HepG2 (cell line): ENCODE results near the gene ATP2B3. TPM values are rescaled to one million over a fixed set of nuclear protein-coding genes. Genes with fewer than 3 reads are reported as not detected.

Source experiments
- ATAC-seq: fragments of 200-7000 bp; cut with Tn5 transposase; 3 replicates; pipeline ENCODE4 v1.9.1; 2020; ENCODE audit warnings: mild to moderate bottlenecking, moderate library complexity
- BruUV-seq: library from RNA; stranded (reverse); fragments of 400-500 nt; replicated peaks from 2 replicates; lab custom pipeline; 2021; lab: Mats Ljungman, UMichigan
- CTCF ChIA-PET: fragments of 300-600 bp; formaldehyde crosslinking; extraction: SDS; loops from one replicate; lab custom pipeline; 2021; ENCODE audit warnings: low total read pairs, inconsistent platforms, low intra/inter-chr PET ratio; lab: Yijun Ruan, JAX
- POLR2A ChIA-PET: fragments of 350-600 bp; sonication (Branson Sonifier 250); formaldehyde crosslinking; loops from one replicate; lab custom pipeline; 2020; ENCODE audit warnings: antibody characterized with exemption, inconsistent platforms; lab: Yijun Ruan, JAX
- DNase-seq: peaks from one replicate; pipeline ENCODE4 v3.0.0-alpha.2; 2015; ENCODE audit warnings: low spot score
- FAIRE-seq: peaks from 3 replicates; lab custom pipeline; 2011; peaks lifted over from hg19 to GRCh38; lab: Jason Lieb, UNC
- H2AFZ ChIP-seq: one replicate; pipeline ENCODE4 v1.6.1; 2011; ENCODE audit warnings: low read length, inconsistent platforms
- H3K27ac ChIP-seq: fragments of 300-600 bp; 3 replicates; pipeline ENCODE4 v1.8.0; 2011; ENCODE audit warnings: mixed run types, mild to moderate bottlenecking, mixed read lengths, low read length, inconsistent platforms; ENCODE audit not compliant: insufficient read depth; ENCODE audit errors: extremely low read length
- H3K27me3 ChIP-seq, 2 experiments: fragments of 200-600 bp in 1 of 2; 2 replicates in 1 of 2; 3 replicates in 1 of 2; pipeline versions ENCODE4 v1.6.0 to v1.8.0; 2011; ENCODE audit warnings: low read length in 2 of 2, mild to moderate bottlenecking in 2 of 2, moderate library complexity in 2 of 2, inconsistent platforms in 1 of 2; ENCODE audit not compliant: insufficient read depth in 2 of 2, control insufficient read depth in 1 of 2
- H3K36me3 ChIP-seq, 2 experiments: fragments of 200-600 bp in 1 of 2; replicated peaks in 1 of 2; 2 replicates in 1 of 2; 3 replicates in 1 of 2; pipeline versions ENCODE4 v1.5.1 to v1.8.0; 2011; ENCODE audit warnings: low read length in 2 of 2, inconsistent platforms in 1 of 2; ENCODE audit not compliant: insufficient read depth in 2 of 2, control insufficient read depth in 1 of 2
- H3K4me1 ChIP-seq: 2 replicates; pipeline ENCODE4 v1.5.1; 2012; ENCODE audit warnings: low read length, inconsistent platforms; ENCODE audit not compliant: insufficient read depth
- H3K4me2 ChIP-seq: 2 replicates; pipeline ENCODE4 v1.6.0; 2011; ENCODE audit warnings: low read depth, low read length, inconsistent platforms
- H3K4me3 ChIP-seq, 3 experiments: fragments of 200-600 bp in 1 of 3; sonication (generic), shearing (Covaris generic) in 1 of 3; replicated peaks in 1 of 3; 2 replicates each; pipeline ENCODE4 v1.5.1; 2011 to 2016; ENCODE audit warnings: low read length in 3 of 3, inconsistent platforms in 2 of 3, low read depth in 2 of 3, mild to moderate bottlenecking in 2 of 3, control low read depth in 1 of 3, mixed read lengths in 1 of 3; ENCODE audit not compliant: insufficient read depth in 1 of 3
- H3K79me2 ChIP-seq: one replicate; pipeline ENCODE4 v1.6.1; 2011; ENCODE audit warnings: low read length, inconsistent platforms; ENCODE audit not compliant: insufficient read depth
- H3K9ac ChIP-seq: 2 replicates; pipeline ENCODE4 v1.6.0; 2011; ENCODE audit warnings: mild to moderate bottlenecking, low read depth, low read length, inconsistent platforms; ENCODE audit not compliant: insufficient read depth
- H3K9me3 ChIP-seq: 2 replicates; pipeline ENCODE4 v1.5.1; 2012; ENCODE audit warnings: mild to moderate bottlenecking, low read length
- H4K20me1 ChIP-seq: 2 replicates; pipeline ENCODE4 v1.6.0; 2011; ENCODE audit warnings: inconsistent platforms, mild to moderate bottlenecking, low read length, moderate library complexity; ENCODE audit not compliant: insufficient read depth
- ATRX ChIP-seq: sonication (generic); formaldehyde crosslinking; IDR thresholded peaks from 2 replicates; pipeline ENCODE4 v1.4.0; 2020; ENCODE audit warnings: missing genetic modification reagents, borderline replicate concordance
- GMEB2 ChIP-seq: IDR thresholded peaks from 2 replicates; pipeline ENCODE4 v1.6.1; 2016; ENCODE audit warnings: missing biosample characterization, missing genetic modification reagents, low read depth
- IKZF1 ChIP-seq: fragments of 450-650 bp; IDR thresholded peaks from 2 replicates; pipeline ENCODE4 v1.7.1; 2016
- NCOR1 ChIP-seq: fragments of 200-600 bp; sonication (generic); IDR thresholded peaks from 2 replicates; pipeline ENCODE4 v1.7.0; 2017; ENCODE audit warnings: antibody characterized with exemption, low read length, borderline replicate concordance
- RCOR2 ChIP-seq: IDR thresholded peaks from 2 replicates; pipeline ENCODE4 v1.6.1; 2016; ENCODE audit warnings: missing biosample characterization, missing genetic modification reagents
- ZFP90 ChIP-seq: sonication (generic); formaldehyde crosslinking; IDR thresholded peaks from 2 replicates; pipeline ENCODE4 v1.8.0; 2022; ENCODE audit warnings: missing genetic modification reagents, mild to moderate bottlenecking, inconsistent platforms, borderline replicate concordance
- ZNF510 ChIP-seq: sonication (generic); formaldehyde crosslinking; IDR thresholded peaks from 2 replicates; pipeline ENCODE4 v1.4.0; 2020; ENCODE audit warnings: low read depth, mild to moderate bottlenecking, missing genetic modification reagents
- ZNF709 ChIP-seq: sonication (generic); formaldehyde crosslinking; IDR thresholded peaks from 2 replicates; pipeline ENCODE4 v1.5.0; 2020; ENCODE audit warnings: mild to moderate bottlenecking, missing genetic modification reagents
- WGBS: methylation state at CpG from one replicate; pipeline ENCODE4 v1.1.6; 2017; ENCODE audit warnings: low lambda C conversion rate; 5-methylcytosine and 5-hydroxymethylcytosine counted together
- in situ Hi-C: cut with HindIII; loops from 2 replicates; pipeline ENCODE4 v1.10.0; 2017; ENCODE audit warnings: low pct_unique_long_range_greater_than_20kb; ENCODE audit not compliant: extremely low pct_ligation_motif_present
- intact Hi-C: fragments of 100-400 bp; cut with micrococcal nuclease; formaldehyde crosslinking; loops from one replicate; pipeline ENCODE4 v1.10.0; 2022; ENCODE audit not compliant: unreplicated experiment
- polyA plus RNA-seq, 8 experiments: library from polyadenylated mRNA; depleted of rRNA in 3 of 8; stranded (reverse) in 7 of 8; unstranded in 1 of 8; fragments of >200 nt; fragmentation: Illumina TruSeq in 4 of 8; extraction: Trizol in 4 of 8; gene quantifications; 2 replicates each; pipeline versions ENCODE4 v1.2.1 to v1.2.3, GENCODE V29; 2011 to 2016; ENCODE audit warnings: low read depth in 4 of 8, missing spikeins in 1 of 8, mixed read lengths in 1 of 8; ENCODE audit not compliant: insufficient read depth in 1 of 8
- total RNA-seq, 5 experiments: library from RNA; depleted of rRNA; stranded (reverse); fragments of >200 nt; fragmentation: Illumina TruSeq; extraction: Trizol; gene quantifications; 2 replicates each; pipeline ENCODE4 v1.2.3, GENCODE V29; 2016; ENCODE audit warnings: low read depth in 1 of 5
- TF ChIP-seq, protein P1 (sequence below): sonication (generic); formaldehyde crosslinking; conservative IDR thresholded peaks from 2 replicates; pipeline ENCODE4 v1.4.0; 2020; ENCODE audit warnings: missing genetic modification reagents

ATP2B3 gene
- total and polyA plus RNA-seq, 2 of the 13 experiments (the other 11 are each of a cell fraction or from before 2014, with no cell fraction given): not detected

GRCh38 chrX:153631346-153631745 lies 113.9 kb downstream of the ATP2B3 start:
- Histone ChIP-seq H3K4me3 (no peak overlapping the region), H2AFZ (no peak overlapping the region), H3K4me1 (peaks cover 77% of the 10 kb centered on the region), H3K79me2 (no peaks in the 10 kb centered on the region), H3K9me3 (no peaks in the 10 kb centered on the region), H3K4me2 (no peak overlapping the region), H3K27me3 (no peaks in the 10 kb centered on the region), H4K20me1 (no peaks in the 10 kb centered on the region), H3K27ac (no peak overlapping the region), H3K9ac (no peak overlapping the region), H3K36me3 (no peaks in the 10 kb centered on the region)
- DNase-seq (no peak), ATAC-seq (no peak), FAIRE-seq (no peak)
- BruUV-seq: no TSS peak
- 93% methylated on average over 2 of the region's 2 CpGs for WGBS
- in situ Hi-C loops (no loop called here), intact Hi-C loops (no loop called here)
- ChIA-PET POLR2A (interaction anchor here (1.1 to 11.8 kb wide), 2 partner anchors 9 to 15 kb away, joined by 3 to 596 read pairs; partner anchors contain the start of gene DUSP9), CTCF (no interaction called here)
- no peak for TF ChIP-seq ZNF510 (CRISPR knock-in tag)
- no peak for TF ChIP-seq RCOR2
- TF ChIP-seq ATRX (CRISPR knock-in tag): no peak
- peak; percentile 99 for TF ChIP-seq ZFP90 (CRISPR knock-in tag)
- TF ChIP-seq NCOR1: no peak

GRCh38 chrX:153631907-153632594 lies 114.6 kb downstream of the ATP2B3 start:
- no peak for DNase-seq
- POLR2A ChIA-PET: interaction anchor here (1.1 to 11.8 kb wide), 2 partner anchors 9 to 14 kb away, joined by 3 to 596 read pairs; partner anchors contain the start of gene DUSP9
- TF ChIP-seq GMEB2 (no peak), IKZF1 (no peak), ZNF709 (CRISPR knock-in tag) (no peak)
- TF ChIP-seq, protein P1, sequence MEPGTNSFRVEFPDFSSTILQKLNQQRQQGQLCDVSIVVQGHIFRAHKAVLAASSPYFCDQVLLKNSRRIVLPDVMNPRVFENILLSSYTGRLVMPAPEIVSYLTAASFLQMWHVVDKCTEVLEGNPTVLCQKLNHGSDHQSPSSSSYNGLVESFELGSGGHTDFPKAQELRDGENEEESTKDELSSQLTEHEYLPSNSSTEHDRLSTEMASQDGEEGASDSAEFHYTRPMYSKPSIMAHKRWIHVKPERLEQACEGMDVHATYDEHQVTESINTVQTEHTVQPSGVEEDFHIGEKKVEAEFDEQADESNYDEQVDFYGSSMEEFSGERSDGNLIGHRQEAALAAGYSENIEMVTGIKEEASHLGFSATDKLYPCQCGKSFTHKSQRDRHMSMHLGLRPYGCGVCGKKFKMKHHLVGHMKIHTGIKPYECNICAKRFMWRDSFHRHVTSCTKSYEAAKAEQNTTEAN (CRISPR knock-in tag): no peak
- Histone ChIP-seq H3K4me3 (no peak overlapping the region), H3K79me2 (no peaks in the 10 kb centered on the region), H3K9me3 (no peaks in the 10 kb centered on the region), H4K20me1 (no peaks in the 10 kb centered on the region), H2AFZ (no peak overlapping the region), H3K36me3 (no peaks in the 10 kb centered on the region), H3K4me2 (no peak overlapping the region), H3K4me1 (peaks cover 80% of the 10 kb centered on the region), H3K27ac (no peak overlapping the region), H3K27me3 (no peaks in the 10 kb centered on the region), H3K9ac (no peak overlapping the region)
- CTCF ChIA-PET: no interaction called here
- no peak for FAIRE-seq
- no peak for ATAC-seq
- BruUV-seq: no TSS peak
- intact Hi-C loops: no loop called here
- 88% methylated on average over 5 of the region's 19 CpGs for WGBS
- in situ Hi-C loops: no loop called here
